Activated T-cell treated with anti-CD3 and anti-CD28 coated beads, Interleukin-2, amount 50 U/mL, for 72 hours (primary cell): ENCODE results near the gene PHF24. TPM values are rescaled to one million over a fixed set of nuclear protein-coding genes. Genes with fewer than 3 reads are reported as not detected.
"Not testable (repeated sequence)": the region's sequence is repeated elsewhere in the genome, so short reads cannot be mapped to it uniquely, and the experiment has no call there.

Experiments
- ATAC-seq, 2 donors: fragments of 150-1000 bp; cut with Tn5 transposase; replicated peaks in 1 of 2; 2 replicates each; pipeline ENCODE4 v1.10.0; 2021; ENCODE audit warnings: moderate library complexity in 2 of 2, mild to moderate bottlenecking in 1 of 2
- DNase-seq, 2 donors: peaks; one replicate each; pipeline ENCODE4 v3.0.0; 2021 to 2022; ENCODE audit warnings: mixed read lengths in 1 of 2
- H3K27ac Mint-ChIP-seq: one replicate; pipeline ENCODE4 v1.8.0; 2022; ENCODE audit warnings: mild to moderate bottlenecking, moderate library complexity, mixed read lengths
- H3K27me3 Mint-ChIP-seq: one replicate; pipeline ENCODE4 v1.8.0; 2022; ENCODE audit warnings: low read depth, mixed read lengths
- H3K36me3 Mint-ChIP-seq, 2 donors: one replicate each; pipeline ENCODE4 v1.8.0; 2022; ENCODE audit warnings: mixed read lengths in 2 of 2, mild to moderate bottlenecking in 1 of 2; ENCODE audit not compliant: insufficient read depth in 2 of 2
- H3K4me1 Mint-ChIP-seq: one replicate; pipeline ENCODE4 v1.8.0; 2022; ENCODE audit warnings: low read depth, mixed read lengths
- H3K4me3 Mint-ChIP-seq, 2 donors: one replicate each; pipeline ENCODE4 v1.8.0; 2022; ENCODE audit warnings: mild to moderate bottlenecking in 2 of 2, mixed read lengths in 2 of 2, moderate library complexity in 2 of 2
- H3K9me3 Mint-ChIP-seq, 2 donors: one replicate each; pipeline ENCODE4 v1.8.0; 2022; ENCODE audit warnings: mixed read lengths in 2 of 2
- total RNA-seq, 2 donors: library from RNA; stranded (reverse); gene quantifications; one replicate each; pipeline ENCODE4 v1.2.3, GENCODE V29; 2022

Gene PHF24
- 1 to 10 TPM in 1 of 2 donors, under 1 TPM in 1; 1.00 to 1.1 TPM for total RNA-seq

- H3K4me3 Mint-ChIP-seq, result peak within 1 kb of the TSS; percentile 60 to 65
- peaks cover 27% of the 10 kb centered on the region for H3K4me1 Mint-ChIP-seq
Observed at GRCh38 chr9:34957492-34958410, at the start of gene PHF24. TSS of gene PHF24 (plus strand) at chr9:34958285. CDS start at chr9:34971299, 13,014 bp downstream.

GRCh38 chr9:34927061-34927460, 31.0 kb upstream of the PHF24 start:
- ATAC-seq, result no peak
- H3K4me3 Mint-ChIP-seq, result no peak overlapping the region
- H3K27me3 Mint-ChIP-seq, result no peaks in the 10 kb centered on the region
- H3K27ac Mint-ChIP-seq, result no peak overlapping the region
- peaks cover 8 to 13% of the 10 kb centered on the region in 2 donors for H3K36me3 Mint-ChIP-seq
- peaks cover 10 to 14% of the 10 kb centered on the region in 2 donors for H3K9me3 Mint-ChIP-seq
- DNase-seq, result no peak
- peaks cover 17% of the 10 kb centered on the region for H3K4me1 Mint-ChIP-seq

More at GRCh38 chr9:34957492-34958410, at the start of gene PHF24:
- peaks cover 50% of the 10 kb centered on the region for H3K27me3 Mint-ChIP-seq
- no peaks in the 10 kb centered on the region for H3K9me3 Mint-ChIP-seq
- ATAC-seq, result peak; percentile 70 to 75
- H3K36me3 Mint-ChIP-seq, result no peaks in the 10 kb centered on the region
- DNase-seq, result peak; percentile 28 to 39
- H3K27ac Mint-ChIP-seq, result no peak within 1 kb of the TSS

GRCh38 chr9:34928921-34929320, 29.2 kb upstream of the PHF24 start:
- DNase-seq, result peak; percentile 1 to 9
- Mint-ChIP-seq H3K4me3 (peak overlapping the region in 1 of 2 donors; percentile 7), H3K27ac (no peak overlapping the region), H3K36me3 (peaks cover 8 to 13% of the 10 kb centered on the region in 2 donors), H3K9me3 (peaks cover 10 to 14% of the 10 kb centered on the region in 2 donors), H3K4me1 (peaks cover 17% of the 10 kb centered on the region), H3K27me3 (peaks cover 10% of the 10 kb centered on the region)
- ATAC-seq, result peak; percentile 82

GRCh38 chr9:34929506-34930102, 28.5 kb upstream of the PHF24 start:
- H3K4me3 Mint-ChIP-seq, result peak overlapping the region; percentile 7 to 29
- H3K4me1 Mint-ChIP-seq, result peaks cover 17% of the 10 kb centered on the region
- DNase-seq, result peak; percentile 35 to 43
- H3K27me3 Mint-ChIP-seq, result peaks cover 17% of the 10 kb centered on the region
- H3K9me3 Mint-ChIP-seq, result peaks cover 8 to 12% of the 10 kb centered on the region in 2 donors
- peaks cover 6 to 10% of the 10 kb centered on the region in 2 donors for H3K36me3 Mint-ChIP-seq
- no peak overlapping the region for H3K27ac Mint-ChIP-seq
- ATAC-seq, result peak; percentile 58 to 76

- not testable (repeated sequence) for H3K4me1 Mint-ChIP-seq, H3K4me3 Mint-ChIP-seq, H3K36me3 Mint-ChIP-seq, ATAC-seq, DNase-seq, H3K27ac Mint-ChIP-seq, H3K9me3 Mint-ChIP-seq
- peaks cover 14% of the 10 kb centered on the region for H3K27me3 Mint-ChIP-seq
Observed at GRCh38 chr9:34939989-34940388, 18.1 kb upstream of the PHF24 start.

- no peaks in the 10 kb centered on the region for H3K9me3 Mint-ChIP-seq
- H3K27ac Mint-ChIP-seq, result no peak overlapping the region
- H3K4me1 Mint-ChIP-seq, result no peaks in the 10 kb centered on the region
- no peaks in the 10 kb centered on the region for H3K36me3 Mint-ChIP-seq
- no peak for ATAC-seq
- no peak for DNase-seq
- H3K4me3 Mint-ChIP-seq, result no peak overlapping the region
- peaks cover 35% of the 10 kb centered on the region for H3K27me3 Mint-ChIP-seq
Observed at GRCh38 chr9:34948451-34948850, 9.6 kb upstream of the PHF24 start.

GRCh38 chr9:34954225-34954624, 3.9 kb upstream of the PHF24 start:
- no peaks in the 10 kb centered on the region for H3K36me3 Mint-ChIP-seq
- H3K27ac Mint-ChIP-seq, result no peak overlapping the region
- no peaks in the 10 kb centered on the region for H3K9me3 Mint-ChIP-seq
- peaks cover 52% of the 10 kb centered on the region for H3K27me3 Mint-ChIP-seq
- H3K4me3 Mint-ChIP-seq, result no peak overlapping the region
- no peak for ATAC-seq
- DNase-seq, result no peak
- H3K4me1 Mint-ChIP-seq, result peaks cover 5% of the 10 kb centered on the region

- peaks cover 62% of the 10 kb centered on the region for H3K27me3 Mint-ChIP-seq
- not testable (repeated sequence) for H3K27ac Mint-ChIP-seq, DNase-seq
Observed at GRCh38 chr9:34956066-34956465, 2.0 kb upstream of the PHF24 start.

GRCh38 chr9:34956648-34957047, 1.4 kb upstream of the PHF24 start:
- H3K9me3 Mint-ChIP-seq, result no peaks in the 10 kb centered on the region
- no peak for ATAC-seq
- peaks cover 61% of the 10 kb centered on the region for H3K27me3 Mint-ChIP-seq
- no peak overlapping the region for H3K4me3 Mint-ChIP-seq
- H3K36me3 Mint-ChIP-seq, result no peaks in the 10 kb centered on the region
- no peak for DNase-seq
- no peak overlapping the region for H3K27ac Mint-ChIP-seq
- peaks cover 16% of the 10 kb centered on the region for H3K4me1 Mint-ChIP-seq

More at GRCh38 chr9:34956066-34956465, 2.0 kb upstream of the PHF24 start:
- H3K36me3 Mint-ChIP-seq, H3K4me3 Mint-ChIP-seq, H3K4me1 Mint-ChIP-seq, H3K9me3 Mint-ChIP-seq, ATAC-seq: not testable (repeated sequence)

- ATAC-seq, result no peak
- H3K27me3 Mint-ChIP-seq, result peaks cover 48% of the 10 kb centered on the region
- no peak overlapping the region for H3K27ac Mint-ChIP-seq
- H3K4me1 Mint-ChIP-seq, result peaks cover 34% of the 10 kb centered on the region
- DNase-seq, result no peak
- peak overlapping the region; percentile 26 to 52 for H3K4me3 Mint-ChIP-seq
- no peaks in the 10 kb centered on the region for H3K36me3 Mint-ChIP-seq
- no peaks in the 10 kb centered on the region for H3K9me3 Mint-ChIP-seq
Observed at GRCh38 chr9:34958411-34958982, 412 bp downstream of the PHF24 start.

GRCh38 chr9:34959461-34959860, 1.4 kb downstream of the PHF24 start:
- Mint-ChIP-seq H3K9me3 (no peaks in the 10 kb centered on the region), H3K4me3 (no peak overlapping the region), H3K36me3 (no peaks in the 10 kb centered on the region), H3K4me1 (peaks cover 37% of the 10 kb centered on the region), H3K27me3 (peaks cover 56% of the 10 kb centered on the region), H3K27ac (no peak overlapping the region)
- no peak for DNase-seq
- no peak for ATAC-seq

GRCh38 chr9:34961574-34962490, 3.7 kb downstream of the PHF24 start:
- peak; percentile 82 to 88 for ATAC-seq
- peak overlapping the region; percentile 33 to 45 for H3K4me3 Mint-ChIP-seq
- no peaks in the 10 kb centered on the region for H3K36me3 Mint-ChIP-seq
- peak; percentile 38 to 54 for DNase-seq
- peaks cover 32% of the 10 kb centered on the region for H3K4me1 Mint-ChIP-seq
- peaks cover 56% of the 10 kb centered on the region for H3K27me3 Mint-ChIP-seq
- no peak overlapping the region for H3K27ac Mint-ChIP-seq
- H3K9me3 Mint-ChIP-seq, result no peaks in the 10 kb centered on the region
